ENCODE data around the gene CAND2. TPM values are rescaled to one million over a fixed set of nuclear protein-coding genes. Genes with fewer than 3 reads are reported as not detected.

Gene CAND2
- total and polyA plus RNA-seq, 9 of the 15 experiments (the other 6 are each of a cell fraction or from before 2014, with no cell fraction given), result 0.91 to 14.9 (median 4.3) TPM

GRCh38 chr3:12764171-12764776 is 32.2 kb upstream of the CAND2 start (continued):
- TF ChIP-seq ZNF639 (CRISPR knock-in tag; conservative IDR thresholded peaks at IDR 0.05 in 1 of 2, IDR thresholded peaks at IDR 0.05 in 1 of 2), result no peak
- TF ChIP-seq TCF7 (IDR thresholded peaks at IDR 0.05; ENCODE audit: borderline replicate concordance), result no peak
- TF ChIP-seq POLR2AphosphoS2 (IDR thresholded peaks at IDR 0.05; ENCODE audit: low read length), result no peak
- TF ChIP-seq MTF1 (CRISPR knock-in tag; IDR thresholded peaks at IDR 0.05; ENCODE audit: borderline replicate concordance), result no peak
- peak; percentile 71 for TF ChIP-seq BCOR (IDR thresholded peaks at IDR 0.05)
- TF ChIP-seq HCFC1 (IDR thresholded peaks at IDR 0.05; ENCODE audit: low read depth, low read length), result no peak
- TF ChIP-seq ETV5 (CRISPR knock-in tag; IDR thresholded peaks at IDR 0.05; ENCODE audit: low read depth), result no peak
- TF ChIP-seq CHD4 (IDR thresholded peaks at IDR 0.05; ENCODE audit: insufficient read depth, insufficient replicate concordance, low read depth, low read length, poor library complexity, severe bottlenecking), result peak; percentile 73
- 0 out of 2 replicates have a peak, but pooled peaks have one; percentile 30 for TF ChIP-seq HDAC2 (IDR thresholded peaks at IDR 0.05)
- 0 out of 2 replicates have a peak, but pooled peaks have one; percentile 50 for TF ChIP-seq BHLHE40 (IDR thresholded peaks at IDR 0.05; ENCODE audit: low read length)
- TF ChIP-seq SREBF2 (CRISPR knock-in tag; IDR thresholded peaks at IDR 0.05), result no peak
- TF ChIP-seq XRCC4 (IDR thresholded peaks at IDR 0.05; ENCODE audit: extremely low read depth, insufficient read depth, insufficient read length), result no peak
- no peak for TF ChIP-seq POLR2B (IDR thresholded peaks at IDR 0.05; ENCODE audit: low read depth, partially characterized antibody)
- TF ChIP-seq TAF15 (IDR thresholded peaks at IDR 0.05; ENCODE audit: low read depth, low read length), result no peak
- TF ChIP-seq, protein P1, sequence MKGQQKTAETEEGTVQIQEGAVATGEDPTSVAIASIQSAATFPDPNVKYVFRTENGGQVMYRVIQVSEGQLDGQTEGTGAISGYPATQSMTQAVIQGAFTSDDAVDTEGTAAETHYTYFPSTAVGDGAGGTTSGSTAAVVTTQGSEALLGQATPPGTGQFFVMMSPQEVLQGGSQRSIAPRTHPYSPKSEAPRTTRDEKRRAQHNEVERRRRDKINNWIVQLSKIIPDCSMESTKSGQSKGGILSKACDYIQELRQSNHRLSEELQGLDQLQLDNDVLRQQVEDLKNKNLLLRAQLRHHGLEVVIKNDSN (CRISPR knock-in tag; IDR thresholded peaks at IDR 0.05), result peak; percentile 50
- TF ChIP-seq RCOR1 (IDR thresholded peaks at IDR 0.05; ENCODE audit: borderline replicate concordance in 1 of 2, low read depth in 2 of 2, low read length in 2 of 2), result peak in 1 of 2 experiments; percentile 4; a peak in 1 of 4 replicates
- TF ChIP-seq USF2 (CRISPR knock-in tag; IDR thresholded peaks at IDR 0.05), result no peak
- TF ChIP-seq CGGBP1 (CRISPR knock-in tag; IDR thresholded peaks at IDR 0.05), result no peak
- TF ChIP-seq ZNF408 (CRISPR knock-in tag; IDR thresholded peaks at IDR 0.05; ENCODE audit: low read depth), result no peak
- no peak for TF ChIP-seq ZNF583 (CRISPR knock-in tag; IDR thresholded peaks at IDR 0.05)
- no peak for TF ChIP-seq MXI1 (IDR thresholded peaks at IDR 0.05; ENCODE audit: low read depth, low read length)
- TF ChIP-seq ESRRA (IDR thresholded peaks at IDR 0.05; ENCODE audit: borderline replicate concordance, low read depth), result peak; percentile 98
- no peak for TF ChIP-seq ZNF253 (CRISPR knock-in tag; conservative IDR thresholded peaks at IDR 0.05)
- TF ChIP-seq TCFL5 (CRISPR knock-in tag; conservative IDR thresholded peaks at IDR 0.05), result no peak
- no peak for TF ChIP-seq CTBP1 (IDR thresholded peaks at IDR 0.05; ENCODE audit: borderline replicate concordance)

Data from K562 (cell line).